Measurements from ENCODE around the gene SUCO.

Gene SUCO

GRCh38 chr1:172536256-172536655, 3.3 kb downstream of the SUCO start:
- TF ChIP-seq, protein P1, sequence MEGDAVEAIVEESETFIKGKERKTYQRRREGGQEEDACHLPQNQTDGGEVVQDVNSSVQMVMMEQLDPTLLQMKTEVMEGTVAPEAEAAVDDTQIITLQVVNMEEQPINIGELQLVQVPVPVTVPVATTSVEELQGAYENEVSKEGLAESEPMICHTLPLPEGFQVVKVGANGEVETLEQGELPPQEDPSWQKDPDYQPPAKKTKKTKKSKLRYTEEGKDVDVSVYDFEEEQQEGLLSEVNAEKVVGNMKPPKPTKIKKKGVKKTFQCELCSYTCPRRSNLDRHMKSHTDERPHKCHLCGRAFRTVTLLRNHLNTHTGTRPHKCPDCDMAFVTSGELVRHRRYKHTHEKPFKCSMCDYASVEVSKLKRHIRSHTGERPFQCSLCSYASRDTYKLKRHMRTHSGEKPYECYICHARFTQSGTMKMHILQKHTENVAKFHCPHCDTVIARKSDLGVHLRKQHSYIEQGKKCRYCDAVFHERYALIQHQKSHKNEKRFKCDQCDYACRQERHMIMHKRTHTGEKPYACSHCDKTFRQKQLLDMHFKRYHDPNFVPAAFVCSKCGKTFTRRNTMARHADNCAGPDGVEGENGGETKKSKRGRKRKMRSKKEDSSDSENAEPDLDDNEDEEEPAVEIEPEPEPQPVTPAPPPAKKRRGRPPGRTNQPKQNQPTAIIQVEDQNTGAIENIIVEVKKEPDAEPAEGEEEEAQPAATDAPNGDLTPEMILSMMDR (IDR thresholded peaks at IDR 0.05; ENCODE audit: insufficient read depth, low read length, missing control alignments), result no peak
- ChIA-PET POLR2A (no interaction called here), CTCF (interaction anchor here (2.0 kb wide), 1 partner anchor 183 kb away, joined by 9 read pairs; no protein-coding TSS in a partner anchor)
- no peak for DNase-seq (ENCODE audit: low read depth, low spot score)
- H3K4me3 ChIP-seq (ENCODE audit: low read depth, low read length), result no peak overlapping the region

GRCh38 chr1:172537366-172537765, 4.4 kb downstream of the SUCO start:
- no peak overlapping the region for H3K4me3 ChIP-seq (ENCODE audit: low read depth, low read length)
- no peak for DNase-seq (ENCODE audit: low read depth, low spot score)
- TF ChIP-seq, protein P1 (IDR thresholded peaks at IDR 0.05; ENCODE audit: insufficient read depth, low read length, missing control alignments), result no peak
- ChIA-PET CTCF (interaction anchor here (1.0 to 1.6 kb wide), 4 partner anchors 45 to 535 kb away, joined by 3 to 5 read pairs (median 3); no protein-coding TSS in a partner anchor), POLR2A (no interaction called here)

GRCh38 chr1:172537827-172538391, 5.0 kb downstream of the SUCO start:
- ChIA-PET CTCF (interaction anchor here (1.0 to 1.6 kb wide), 4 partner anchors 45 to 535 kb away, joined by 3 to 5 read pairs (median 3); no protein-coding TSS in a partner anchor), POLR2A (no interaction called here)
- H3K4me3 ChIP-seq (ENCODE audit: low read depth, low read length), result no peak overlapping the region
- no peak for DNase-seq (ENCODE audit: low read depth, low spot score)
- TF ChIP-seq, protein P1 (IDR thresholded peaks at IDR 0.05; ENCODE audit: insufficient read depth, low read length, missing control alignments), result no peak

DNA sequence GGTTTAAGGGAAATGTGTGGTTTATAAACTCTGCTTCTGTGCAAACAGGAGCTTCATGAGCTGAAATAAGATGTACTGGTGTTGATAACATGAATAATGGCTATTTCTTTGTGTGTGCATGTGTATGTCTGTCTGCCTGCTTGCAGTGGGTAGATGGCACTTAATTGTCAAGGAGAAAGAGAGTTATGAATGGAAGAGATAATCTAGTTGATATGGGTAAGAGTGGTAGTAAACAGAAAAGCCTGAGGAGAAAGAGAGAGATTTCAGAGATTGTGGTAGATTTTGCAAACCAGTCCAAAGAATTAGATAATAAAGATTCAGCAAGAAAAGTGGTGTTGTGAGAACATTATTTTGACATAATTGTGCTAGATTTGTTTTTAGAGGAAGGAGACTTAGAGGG, 7.7 kb downstream of the SUCO start:
- ChIA-PET POLR2A (no interaction called here), CTCF (interaction anchor here (0.7 kb wide), 1 partner anchor 18 kb away, joined by 3 read pairs; no protein-coding TSS in a partner anchor)
- no peak overlapping the region for H3K4me3 ChIP-seq (ENCODE audit: low read depth, low read length)
- TF ChIP-seq, protein P1 (IDR thresholded peaks at IDR 0.05; ENCODE audit: insufficient read depth, low read length, missing control alignments), result no peak
- DNase-seq (ENCODE audit: low read depth, low spot score), result no peak

DNA sequence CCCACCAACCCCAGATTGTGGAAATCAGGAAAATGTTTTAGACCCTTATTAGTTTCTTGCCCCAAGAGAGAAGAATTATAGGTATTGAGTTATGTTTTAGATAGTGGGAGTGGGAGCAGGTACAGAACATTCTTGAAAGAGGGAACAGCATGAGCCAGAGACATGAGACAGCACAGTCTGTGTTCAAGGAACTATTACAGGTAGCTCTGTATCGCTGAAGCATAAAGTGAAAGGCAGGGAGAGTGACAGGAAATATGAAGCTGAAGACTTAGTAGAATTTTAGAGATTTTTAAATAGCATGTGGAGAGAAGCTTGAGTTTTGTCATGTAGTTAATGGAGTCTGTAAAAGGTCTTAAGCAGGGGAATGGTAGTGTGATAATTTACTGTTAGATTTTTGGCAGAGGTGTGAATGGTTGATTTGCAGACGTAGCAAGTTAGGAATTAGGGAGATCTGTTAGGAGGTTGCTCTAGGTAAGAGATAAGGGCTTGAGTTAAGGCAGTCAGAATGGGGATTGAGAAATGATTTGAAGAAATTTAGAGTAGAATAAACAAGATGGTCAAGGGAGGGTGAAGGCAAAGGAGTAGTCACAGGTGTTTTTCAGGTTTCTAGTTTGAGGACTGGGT, 11.6 kb downstream of the SUCO start:
- no peak overlapping the region for H3K4me3 ChIP-seq (ENCODE audit: low read depth, low read length)
- ChIA-PET POLR2A (interaction anchor here (1.2 kb wide), 1 partner anchor 12 kb away, joined by 3 read pairs; the partner anchor contains the start of gene SUCO), CTCF (interaction anchor here (3.3 kb wide), 1 partner anchor 175 kb away, joined by 12 read pairs; no protein-coding TSS in a partner anchor)
- DNase-seq (ENCODE audit: low read depth, low spot score), result no peak
- TF ChIP-seq, protein P1 (IDR thresholded peaks at IDR 0.05; ENCODE audit: insufficient read depth, low read length, missing control alignments), result no peak

DNA sequence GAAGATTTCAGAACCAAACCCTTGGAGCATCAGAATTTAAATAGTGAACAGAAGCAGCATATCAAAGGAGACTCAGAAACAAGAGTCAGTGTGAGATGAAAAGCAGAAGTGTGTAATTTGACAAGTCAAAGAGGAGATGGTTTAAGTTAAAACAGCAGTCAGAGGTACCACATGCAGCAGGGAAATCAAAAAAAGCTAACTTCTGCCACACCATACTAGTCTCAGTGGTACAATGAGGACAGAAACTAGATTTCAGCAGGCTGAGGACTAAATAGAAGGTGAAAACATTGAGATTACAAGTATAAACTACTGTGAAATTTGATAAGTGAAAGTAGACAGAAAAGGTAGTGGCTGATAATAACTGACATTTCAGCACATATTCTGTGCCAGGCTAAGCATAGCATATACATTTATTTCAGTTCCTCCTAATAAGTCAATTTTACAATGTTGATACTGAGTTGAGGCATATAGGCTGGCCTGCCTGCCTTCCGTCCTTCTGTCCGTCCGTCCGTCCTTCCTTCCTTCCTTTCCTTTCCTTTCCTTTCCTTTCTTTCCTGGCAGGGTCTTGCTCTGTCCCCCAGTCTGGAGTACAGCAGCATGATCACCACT, 12.6 kb downstream of the SUCO start:
- no peak overlapping the region for H3K4me3 ChIP-seq (ENCODE audit: low read depth, low read length)
- ChIA-PET POLR2A (no interaction called here), CTCF (interaction anchor here (3.3 kb wide), 1 partner anchor 174 kb away, joined by 12 read pairs; no protein-coding TSS in a partner anchor)
- TF ChIP-seq, protein P1 (IDR thresholded peaks at IDR 0.05; ENCODE audit: insufficient read depth, low read length, missing control alignments), result no peak
- DNase-seq (ENCODE audit: low read depth, low spot score), result no peak
